Muscle layer of duodenum (tissue), 2 donors: ENCODE measurements around the gene E2F3.
"Not testable (repeated sequence)": the region's sequence is repeated elsewhere in the genome, so short reads cannot be mapped to it uniquely, and the experiment has no call there.

Experiments used
- H3K27ac ChIP-seq: one replicate; pipeline ENCODE4 v1.7.0; 2013; ENCODE audit warnings: mild to moderate bottlenecking, low read length
- H3K27me3 ChIP-seq: one replicate; pipeline ENCODE4 v1.7.0; 2013; ENCODE audit warnings: low read depth, mild to moderate bottlenecking, control low read depth, low read length
- H3K36me3 ChIP-seq, 2 donors: one replicate each; pipeline ENCODE4 v1.7.0; 2013; ENCODE audit warnings: low read length in 2 of 2, control low read depth in 1 of 2, mild to moderate bottlenecking in 1 of 2; ENCODE audit not compliant: insufficient read depth in 2 of 2, control insufficient read depth in 1 of 2
- H3K4me1 ChIP-seq, 2 donors: one replicate each; pipeline ENCODE4 v1.7.0; 2013; ENCODE audit warnings: low read length in 2 of 2, mild to moderate bottlenecking in 2 of 2, control low read depth in 1 of 2, moderate library complexity in 1 of 2; ENCODE audit not compliant: insufficient read depth in 2 of 2, control insufficient read depth in 1 of 2
- H3K4me3 ChIP-seq, 2 donors: one replicate each; pipeline ENCODE4 v1.7.0; 2013; ENCODE audit warnings: low read length in 2 of 2, low read depth in 1 of 2, mild to moderate bottlenecking in 1 of 2
- H3K9me3 ChIP-seq, 2 donors: one replicate each; pipeline ENCODE4 v1.7.0; 2013; ENCODE audit warnings: low read length in 2 of 2, control low read depth in 1 of 2, mild to moderate bottlenecking in 1 of 2; ENCODE audit not compliant: control insufficient read depth in 1 of 2
- donor health status: healthy.

E2F3 gene

DNA sequence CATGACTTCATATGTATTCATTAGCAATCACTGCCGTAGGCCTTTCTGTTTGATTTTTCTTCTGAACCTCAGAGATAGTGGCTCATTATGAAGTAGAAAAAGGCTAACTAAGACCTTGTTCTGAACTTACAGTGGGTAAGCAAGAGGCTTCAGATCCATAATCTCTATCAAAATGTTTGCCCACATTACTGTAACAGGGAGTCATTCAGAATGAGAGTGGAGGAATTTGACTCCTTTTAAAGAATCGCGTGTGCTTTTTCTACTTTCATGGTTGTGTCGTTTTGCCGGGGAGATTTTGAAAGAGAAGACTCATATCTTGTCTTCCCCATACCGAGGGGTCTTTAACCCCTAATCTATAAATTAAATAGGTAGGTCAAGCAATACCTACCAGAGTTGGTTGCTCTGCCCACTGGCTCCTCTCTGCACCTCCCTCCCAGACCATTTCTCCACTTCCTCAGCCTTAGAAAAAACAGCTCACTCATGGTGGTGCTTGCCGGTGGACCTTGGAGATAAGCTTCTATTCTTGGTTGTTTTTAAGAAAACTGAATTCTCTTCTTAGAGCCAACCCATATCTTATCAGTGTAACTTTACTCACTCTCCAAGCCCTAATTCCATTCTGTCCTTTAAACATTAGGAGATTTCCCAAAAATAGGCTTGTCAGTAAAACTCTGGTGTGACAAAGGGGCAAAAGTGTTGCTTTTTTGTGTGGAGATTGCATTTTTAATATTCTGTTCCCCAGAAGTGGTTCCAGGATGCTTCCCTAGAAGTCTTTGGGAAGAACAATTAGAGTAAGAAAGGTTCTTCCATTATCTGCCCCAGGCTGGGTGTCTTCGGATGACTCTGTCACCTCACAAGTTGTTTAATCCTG lies 56.6 kb downstream of the E2F3 start:
- Histone ChIP-seq H3K36me3 (no peaks in the 10 kb centered on the region), H3K4me1 (no peaks in the 10 kb centered on the region), H3K27ac (no peak overlapping the region), H3K9me3 (no peaks in the 10 kb centered on the region), H3K27me3 (no peaks in the 10 kb centered on the region), H3K4me3 (no peak overlapping the region)

DNA sequence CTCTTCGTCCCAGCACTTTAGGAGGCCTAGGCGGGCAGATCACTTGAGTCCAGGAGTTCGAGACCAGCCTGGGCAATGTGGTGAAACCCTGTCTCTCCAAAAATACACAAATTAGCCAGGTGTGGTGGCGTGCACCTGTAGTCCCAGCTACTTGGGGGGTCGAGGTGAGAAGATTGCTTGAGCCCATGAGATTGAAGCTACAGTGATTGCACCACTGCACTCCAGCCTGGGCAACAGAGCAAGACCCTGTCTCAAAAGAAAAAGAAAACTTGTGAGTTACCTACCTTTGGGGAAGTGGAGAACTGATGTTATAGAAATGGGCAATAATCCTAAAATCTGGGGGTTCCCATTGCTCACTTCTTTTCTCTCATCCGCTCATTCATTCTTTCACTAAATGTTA lies 58.0 kb downstream of the E2F3 start:
- Histone ChIP-seq H3K4me3 (no peak overlapping the region), H3K27ac (no peak overlapping the region), H3K36me3 (peaks cover 0 to under 1% of the 10 kb centered on the region in 2 donors)

DNA sequence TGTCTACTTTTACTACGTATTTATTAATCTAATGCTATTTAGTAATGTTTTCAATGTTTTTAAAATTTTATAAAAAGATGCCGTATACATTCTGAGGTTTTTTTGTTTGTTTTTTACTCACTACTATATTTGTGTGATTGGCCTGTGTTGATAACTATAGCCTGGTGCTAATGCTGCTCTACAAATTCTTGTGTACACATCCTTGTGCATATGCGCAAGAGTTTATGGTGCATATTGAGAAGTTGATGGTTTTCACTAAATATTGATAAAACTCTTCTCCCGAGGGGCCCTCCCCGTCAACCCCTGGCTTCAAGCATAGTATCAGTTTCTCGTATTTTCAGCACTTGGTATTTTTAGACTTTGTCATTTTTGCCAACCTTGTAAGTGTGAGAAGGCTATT lies 59.9 kb downstream of the E2F3 start:
- no peaks in the 10 kb centered on the region for H3K27me3 ChIP-seq

More for the DNA sequence above, 58.0 kb downstream of the E2F3 start:
- H3K9me3 ChIP-seq = no peaks in the 10 kb centered on the region
- H3K27me3 ChIP-seq = no peaks in the 10 kb centered on the region
- no peaks in the 10 kb centered on the region for H3K4me1 ChIP-seq

DNA sequence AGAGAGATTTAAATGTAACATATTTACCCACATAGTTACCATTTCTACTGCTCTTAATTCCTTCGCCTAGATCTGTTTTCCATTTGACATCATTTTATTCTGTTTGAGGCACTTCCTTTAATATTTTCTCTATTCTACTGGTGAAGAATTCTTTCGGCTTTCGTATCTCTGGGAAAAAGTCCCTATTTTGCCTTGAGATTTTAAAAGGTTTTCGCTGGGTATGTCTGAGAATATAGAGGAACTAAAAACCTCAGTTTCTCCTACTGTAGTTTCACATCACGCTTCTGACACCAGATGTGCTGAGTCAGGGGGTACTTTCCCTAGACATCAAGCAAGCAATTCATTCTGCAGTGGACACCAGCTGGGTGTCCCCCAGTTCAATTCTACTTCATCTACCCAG lies 61.7 kb downstream of the E2F3 start:
- H3K27ac ChIP-seq = no peak overlapping the region

More for the DNA sequence above, 59.9 kb downstream of the E2F3 start:
- H3K9me3 ChIP-seq = no peaks in the 10 kb centered on the region
- H3K4me3 ChIP-seq = no peak overlapping the region
- no peaks in the 10 kb centered on the region for H3K4me1 ChIP-seq
- H3K36me3 ChIP-seq = peaks cover 0 to 5% of the 10 kb centered on the region in 2 donors
- H3K27ac ChIP-seq = no peak overlapping the region

DNA sequence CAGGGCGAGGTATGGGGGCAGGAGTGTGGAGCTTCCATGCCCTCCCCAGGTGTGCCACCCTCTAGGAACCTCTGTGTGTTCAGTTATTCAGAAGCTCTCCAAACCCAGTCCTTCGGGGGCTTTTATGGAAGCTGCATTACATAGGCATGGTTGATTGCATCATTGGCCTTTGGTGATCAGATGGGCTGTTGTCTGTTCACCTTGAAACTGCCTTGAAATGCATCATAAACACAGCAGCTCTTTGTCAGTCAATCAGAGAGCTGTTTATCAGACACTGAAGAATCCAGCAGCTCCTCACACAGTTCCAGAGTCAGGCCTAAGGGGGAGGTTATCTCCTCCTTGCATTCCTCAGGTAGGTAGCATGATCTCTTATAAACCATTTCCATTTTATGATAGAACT lies 62.4 kb downstream of the E2F3 start:
- no peaks in the 10 kb centered on the region for H3K4me1 ChIP-seq
- no peaks in the 10 kb centered on the region for H3K27me3 ChIP-seq
- H3K36me3 ChIP-seq = peaks cover 0 to 5% of the 10 kb centered on the region in 2 donors
- H3K4me3 ChIP-seq = no peak overlapping the region
- no peaks in the 10 kb centered on the region for H3K9me3 ChIP-seq
- no peak overlapping the region for H3K27ac ChIP-seq

More for the DNA sequence above, 61.7 kb downstream of the E2F3 start:
- Histone ChIP-seq H3K27me3 (no peaks in the 10 kb centered on the region), H3K4me3 (no peak overlapping the region), H3K36me3 (peaks cover 0 to 5% of the 10 kb centered on the region in 2 donors), H3K4me1 (no peaks in the 10 kb centered on the region), H3K9me3 (no peaks in the 10 kb centered on the region)

DNA sequence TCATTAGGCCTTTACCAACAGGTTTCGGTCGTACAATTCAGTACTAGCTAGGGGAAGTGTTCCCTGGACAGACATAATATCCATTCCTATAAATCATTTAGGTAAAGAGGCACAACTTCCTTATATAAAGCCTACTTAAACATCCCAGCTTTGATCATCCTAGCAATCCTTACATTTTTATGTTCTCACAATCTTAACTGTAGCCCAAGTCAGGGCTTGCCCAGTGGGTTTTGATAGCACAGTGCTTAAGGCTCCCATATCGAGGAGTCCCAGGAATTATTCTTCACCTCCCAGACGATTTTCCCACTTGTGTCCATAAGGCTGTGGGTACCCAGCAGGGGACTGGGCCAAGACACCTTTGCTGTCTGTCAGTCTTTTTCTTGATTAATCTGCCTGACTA lies 63.2 kb downstream of the E2F3 start:
- Histone ChIP-seq H3K27me3 (no peaks in the 10 kb centered on the region), H3K36me3 (peaks cover 0 to 5% of the 10 kb centered on the region in 2 donors), H3K27ac (no peak overlapping the region), H3K4me1 (no peaks in the 10 kb centered on the region), H3K9me3 (no peaks in the 10 kb centered on the region), H3K4me3 (no peak overlapping the region)

DNA sequence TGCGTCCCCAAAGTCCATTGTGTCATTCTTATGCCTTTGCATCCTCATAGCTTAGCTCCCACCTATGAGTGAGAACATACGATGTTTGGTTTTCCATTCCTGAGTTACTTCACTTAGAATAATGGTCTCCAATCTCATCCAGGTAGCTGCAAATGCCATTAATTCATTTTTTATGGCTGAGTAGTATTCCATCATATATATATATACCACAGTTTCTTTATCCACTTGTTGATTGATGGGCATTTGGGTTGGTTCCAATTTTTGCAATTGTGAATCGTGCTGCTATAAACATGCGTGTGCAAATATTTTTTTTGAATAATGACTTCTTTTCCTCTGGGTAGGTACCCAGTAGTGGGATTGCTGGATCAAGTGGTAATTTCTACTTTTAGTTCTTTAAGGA lies 63.9 kb downstream of the E2F3 start:
- not testable (repeated sequence) for H3K27me3 ChIP-seq, H3K27ac ChIP-seq, H3K9me3 ChIP-seq, H3K4me1 ChIP-seq, H3K36me3 ChIP-seq, H3K4me3 ChIP-seq

DNA sequence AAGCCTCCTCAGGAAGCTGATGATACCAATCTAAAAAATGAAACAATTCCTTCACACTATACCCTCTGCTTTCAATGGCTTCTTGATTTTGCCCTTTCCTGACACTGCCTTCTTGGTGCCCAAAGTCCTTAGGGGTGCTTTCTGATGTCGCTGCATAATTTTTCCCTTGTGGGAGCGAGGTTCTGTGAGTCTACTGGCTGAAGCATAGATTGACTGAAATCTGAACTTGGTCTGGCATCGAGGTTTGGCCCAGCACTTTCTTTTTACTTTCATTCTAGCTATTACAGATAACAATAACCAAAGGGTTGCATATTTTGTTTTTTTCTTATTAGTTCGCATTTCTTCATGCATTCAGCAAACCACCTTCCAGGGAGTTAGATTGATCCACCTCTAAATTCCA lies 65.8 kb downstream of the E2F3 start:
- Histone ChIP-seq H3K36me3 (peaks cover 0 to 5% of the 10 kb centered on the region in 2 donors), H3K4me3 (no peak overlapping the region), H3K9me3 (no peaks in the 10 kb centered on the region), H3K27ac (no peak overlapping the region), H3K4me1 (no peaks in the 10 kb centered on the region), H3K27me3 (no peaks in the 10 kb centered on the region)

DNA sequence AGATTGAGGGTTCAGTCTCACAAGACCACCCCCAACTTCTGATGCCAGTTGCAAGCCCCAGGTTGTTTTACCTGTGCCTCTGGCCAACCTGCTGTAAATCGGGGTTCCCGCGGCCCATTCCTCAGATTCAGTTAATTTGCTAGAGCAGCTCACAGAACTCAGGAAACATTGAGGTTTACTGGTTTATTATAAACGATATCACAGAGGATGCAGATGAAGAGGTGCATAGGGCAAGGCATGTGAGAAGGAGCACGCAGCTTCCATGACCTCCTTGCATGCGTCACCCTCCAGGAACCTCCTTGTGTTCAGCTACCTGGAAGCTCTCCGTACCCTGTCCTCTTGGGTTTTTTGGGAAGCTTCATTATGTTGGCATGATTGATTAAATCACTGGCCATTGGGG lies 66.5 kb downstream of the E2F3 start:
- Histone ChIP-seq H3K4me1 (no peaks in the 10 kb centered on the region), H3K9me3 (no peaks in the 10 kb centered on the region)

DNA sequence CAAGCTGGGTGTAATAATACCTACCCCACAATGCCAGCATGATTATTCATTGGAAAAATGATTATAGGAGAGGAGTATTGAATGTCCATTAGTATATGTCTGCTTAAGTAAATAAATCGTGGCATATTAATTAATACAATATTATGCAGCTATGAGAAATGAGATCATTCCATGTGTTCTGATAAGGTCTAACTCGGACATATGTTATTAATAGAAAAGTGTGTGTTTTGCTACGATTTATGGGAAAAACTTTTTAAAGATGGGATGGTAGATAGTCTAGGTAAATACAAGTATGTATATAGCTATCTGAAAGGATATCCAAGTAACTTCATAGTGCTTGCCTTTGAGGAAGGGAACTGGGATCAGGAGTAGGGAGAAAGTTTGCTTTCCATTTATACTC lies 71.1 kb downstream of the E2F3 start:
- Histone ChIP-seq H3K27me3 (no peaks in the 10 kb centered on the region), H3K4me3 (no peak overlapping the region), H3K9me3 (no peaks in the 10 kb centered on the region), H3K27ac (no peak overlapping the region), H3K4me1 (no peaks in the 10 kb centered on the region), H3K36me3 (no peaks in the 10 kb centered on the region)

More for the DNA sequence above, 66.5 kb downstream of the E2F3 start:
- no peak overlapping the region for H3K4me3 ChIP-seq
- H3K27me3 ChIP-seq = no peaks in the 10 kb centered on the region
- peaks cover 0 to 5% of the 10 kb centered on the region in 2 donors for H3K36me3 ChIP-seq
- no peak overlapping the region for H3K27ac ChIP-seq

DNA sequence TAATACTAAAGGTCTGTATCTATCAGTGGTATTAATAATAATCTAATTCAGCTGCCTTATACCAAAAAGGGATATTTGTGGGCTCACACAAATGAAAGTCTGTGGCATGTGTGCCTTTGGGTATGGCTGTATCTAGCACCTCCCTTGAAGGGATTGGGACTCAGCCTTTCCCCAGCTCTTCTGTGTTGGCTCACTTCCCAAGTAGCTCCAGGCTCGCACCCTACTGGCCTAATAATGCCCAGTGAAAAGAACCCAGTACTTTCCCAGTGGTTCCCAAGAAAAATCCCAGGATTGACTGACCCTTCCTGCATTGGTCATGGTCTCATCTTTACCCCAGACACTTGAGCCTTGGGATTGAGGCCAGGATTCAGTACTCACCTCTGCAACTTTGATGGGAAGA lies 71.8 kb downstream of the E2F3 start:
- no peaks in the 10 kb centered on the region for H3K27me3 ChIP-seq
- H3K4me1 ChIP-seq = no peaks in the 10 kb centered on the region
- H3K4me3 ChIP-seq = no peak overlapping the region
- no peaks in the 10 kb centered on the region for H3K36me3 ChIP-seq
- no peaks in the 10 kb centered on the region for H3K9me3 ChIP-seq
- H3K27ac ChIP-seq = no peak overlapping the region
